Activated CD4-positive, alpha-beta T cell treated with anti-CD3 and anti-CD28 coated beads, Interleukin-10, Interleukin-2, amounts not matched to agents 100 ng/mL and 50 ng/mL, durations not matched to agents 16 hours and 8 hours (primary cell): Measurements from ENCODE around the gene MACROH2A1.

ENCODE experiments used
- DNase-seq: peaks from one replicate; pipeline ENCODE4 v3.0.0-alpha.2; 2020

Gene MACROH2A1

DNA sequence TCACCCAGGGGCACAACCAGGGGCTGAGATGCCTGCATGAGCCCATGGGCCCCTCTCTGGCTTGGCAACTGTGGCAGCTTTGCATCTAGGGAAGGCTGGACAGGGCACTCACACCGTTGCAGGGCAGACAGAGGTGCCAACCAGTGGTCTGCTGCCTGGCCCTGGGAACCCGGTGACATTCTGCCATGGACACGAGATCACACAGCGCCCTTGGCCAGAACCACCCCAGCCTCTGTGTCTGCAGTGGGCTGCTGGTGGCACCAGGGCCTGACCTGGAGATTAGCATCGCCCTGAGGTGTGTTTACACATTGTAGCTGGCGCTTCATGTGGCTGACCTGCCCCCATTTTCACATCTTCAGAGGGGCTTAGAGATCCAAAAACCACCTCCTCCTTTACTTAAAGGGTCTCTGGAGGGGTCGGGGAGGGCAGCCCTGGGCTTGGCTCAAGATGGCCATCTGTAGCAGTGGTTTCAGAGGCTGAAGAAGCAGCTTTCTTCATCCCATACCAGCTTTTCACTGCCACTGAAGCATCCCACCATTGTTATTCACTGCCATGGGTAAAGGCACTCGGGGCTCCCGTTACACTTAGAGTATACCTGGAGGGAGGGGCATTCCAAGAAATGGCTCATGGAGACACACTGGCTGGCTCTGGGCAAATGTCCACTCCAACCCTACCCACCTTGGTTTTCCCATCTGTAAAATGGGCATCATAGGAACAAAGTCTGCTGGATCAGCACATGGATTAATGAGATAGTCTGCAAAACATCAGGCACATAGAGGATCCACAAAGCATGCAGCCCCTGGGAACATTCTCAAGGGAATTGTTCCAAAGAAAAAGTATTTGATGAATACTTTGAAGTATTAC, 36.7 kb upstream of the MACROH2A1 start:
- DNase-seq, result no peak

GRCh38 chr5:135434591-135435466, 35.8 kb upstream of the MACROH2A1 start:
- no peak for DNase-seq

GRCh38 chr5:135433681-135434426, 34.8 kb upstream of the MACROH2A1 start:
- no peak for DNase-seq

- DNase-seq, result no peak
Measured at GRCh38 chr5:135432113-135432512, 33.1 kb upstream of the MACROH2A1 start.

DNA sequence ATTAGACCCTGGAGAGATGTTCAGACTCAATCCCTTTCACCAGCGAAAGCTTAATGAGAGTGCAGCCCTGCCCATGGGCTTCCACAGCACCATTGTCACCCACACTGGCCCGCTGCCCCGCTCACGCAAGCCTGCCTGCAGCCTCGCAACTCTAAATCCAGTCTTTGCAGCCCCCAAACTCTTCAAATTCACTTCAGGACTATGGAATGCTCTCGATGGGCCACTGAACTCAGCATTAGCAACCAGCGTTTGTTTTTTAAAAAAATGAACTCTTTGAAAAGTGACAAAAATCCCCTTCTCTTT, 31.1 kb upstream of the MACROH2A1 start:
- DNase-seq, result no peak

- no peak for DNase-seq
Measured at GRCh38 chr5:135429301-135430134, 30.5 kb upstream of the MACROH2A1 start.

DNA sequence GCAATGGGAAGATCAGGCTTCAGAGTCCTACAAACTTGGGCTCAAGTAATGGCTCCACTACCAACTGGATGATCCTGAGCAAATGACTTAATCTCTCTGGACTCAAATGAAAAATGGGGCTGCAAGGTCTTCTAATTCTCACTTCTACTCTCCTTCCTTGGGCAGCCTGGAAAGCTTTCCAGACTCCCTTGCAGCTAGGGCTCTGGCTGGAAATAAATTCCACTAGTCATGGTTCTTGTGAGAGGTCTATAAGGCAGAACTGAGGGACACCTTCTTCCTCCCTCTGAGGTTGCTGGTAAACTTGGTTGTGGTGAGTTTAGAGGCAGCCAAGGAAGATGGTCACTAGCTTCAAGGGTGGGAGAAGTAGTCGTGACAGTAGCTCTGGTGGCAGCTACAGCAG, 29.6 kb upstream of the MACROH2A1 start:
- DNase-seq, result no peak

- DNase-seq, result peak; percentile 62
Measured at GRCh38 chr5:135426102-135427082, 27.4 kb upstream of the MACROH2A1 start.

DNA sequence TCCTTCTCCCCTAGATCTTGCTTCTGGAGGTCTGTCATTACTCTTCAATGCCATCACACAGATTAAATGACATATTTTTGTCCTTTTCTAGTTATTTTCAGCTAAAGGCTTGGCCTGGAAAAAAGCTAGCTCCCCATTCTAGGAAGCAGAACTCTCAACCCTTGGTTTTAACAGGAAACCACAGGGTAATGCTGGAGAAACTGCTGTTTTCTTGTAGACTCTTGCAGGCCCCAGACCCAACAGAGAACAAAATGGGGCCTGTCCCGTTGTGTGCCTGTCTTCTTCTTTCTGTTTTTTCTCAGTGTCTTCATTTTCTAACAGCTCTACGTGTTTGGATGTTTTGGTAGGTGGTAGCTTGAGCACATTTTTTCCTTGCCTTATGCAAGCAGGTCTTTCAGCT, 26.6 kb upstream of the MACROH2A1 start:
- DNase-seq, result no peak

DNA sequence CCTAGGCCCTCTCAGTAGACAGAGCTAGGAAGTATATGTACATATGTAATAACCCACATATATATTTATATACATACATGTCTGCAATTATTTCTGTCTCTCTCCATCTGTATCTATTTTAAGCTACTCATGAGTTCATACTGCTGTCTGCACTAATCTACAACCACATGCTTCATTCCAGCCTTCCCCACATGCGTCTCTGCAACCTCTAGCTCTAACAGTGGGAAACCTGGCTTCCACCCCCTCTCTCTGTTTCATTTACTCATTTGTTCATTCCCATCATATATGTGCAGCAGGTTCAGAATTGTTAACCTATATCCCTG, 24.8 kb upstream of the MACROH2A1 start:
- DNase-seq, result no peak

DNA sequence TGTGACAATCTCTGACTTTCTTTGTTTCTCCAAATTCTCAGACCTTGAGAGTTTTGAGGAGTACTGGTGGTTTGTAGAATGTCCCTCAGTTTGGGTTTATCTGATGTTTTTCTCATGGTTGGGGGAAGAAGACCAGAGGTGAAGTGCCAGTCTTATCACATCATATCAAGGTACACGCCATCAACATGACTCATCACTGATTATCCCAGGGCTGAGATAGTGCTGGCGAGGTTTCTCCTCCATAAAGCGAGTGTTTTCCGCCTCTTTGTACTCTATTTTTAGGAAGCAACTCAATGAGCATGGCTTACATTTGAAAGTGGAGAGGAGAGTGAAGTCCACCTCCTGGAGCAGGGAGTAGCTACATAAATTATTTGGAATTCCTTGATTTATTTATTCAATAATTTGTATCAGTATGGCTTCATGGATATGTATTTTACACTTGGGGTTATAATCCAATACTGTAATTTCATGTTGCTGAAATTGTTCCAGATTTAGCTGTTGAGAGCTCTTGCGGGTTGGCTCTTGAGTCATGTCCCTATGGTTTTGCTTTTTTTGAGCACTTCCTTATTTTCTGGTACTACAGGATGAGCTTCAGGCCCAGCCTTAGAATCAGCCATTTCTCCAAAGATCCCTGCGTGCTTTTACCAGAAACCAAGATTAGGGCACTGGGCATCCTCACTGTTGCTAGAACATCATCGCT, 24.3 kb upstream of the MACROH2A1 start:
- no peak for DNase-seq

DNA sequence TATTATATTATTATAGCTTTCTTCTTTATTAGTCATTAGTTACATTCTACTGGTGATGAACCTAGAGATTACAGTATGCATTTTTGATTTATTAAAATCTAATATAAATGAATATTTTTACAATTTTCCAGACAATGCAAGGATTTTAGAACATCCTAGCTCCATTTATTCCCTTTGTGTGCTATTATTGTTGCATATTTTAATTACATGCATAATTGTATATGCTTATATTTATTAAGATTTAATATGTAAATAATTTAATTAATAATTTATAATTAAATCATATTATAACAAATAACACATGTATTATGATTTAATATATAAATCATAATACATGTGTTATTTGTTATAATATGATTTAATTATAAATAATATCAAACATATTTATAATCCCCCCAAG, 23.4 kb upstream of the MACROH2A1 start:
- DNase-seq, result no peak

GRCh38 chr5:135417083-135417482, 18.1 kb upstream of the MACROH2A1 start:
- no peak for DNase-seq

DNA sequence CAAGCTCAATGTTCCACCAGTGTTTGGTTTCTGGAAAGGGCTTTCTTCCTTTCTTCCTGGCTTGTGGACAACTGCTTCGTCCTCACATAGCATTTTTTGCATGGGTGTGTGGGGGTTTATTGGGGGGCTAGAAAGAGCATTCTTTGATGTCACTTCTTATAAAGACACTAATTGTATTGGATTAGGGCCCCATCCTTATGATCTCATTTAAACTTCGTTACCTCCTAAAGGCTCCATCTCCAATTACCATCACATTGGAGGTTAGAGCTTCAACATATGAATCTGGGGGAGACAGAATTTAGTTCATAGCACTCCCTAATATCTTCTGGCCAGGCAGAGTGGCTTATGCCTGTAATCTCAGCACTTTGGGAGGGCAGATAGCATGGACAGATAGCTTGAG, 6.1 kb upstream of the MACROH2A1 start:
- no peak for DNase-seq

- DNase-seq, result no peak
Measured at GRCh38 chr5:135402031-135402430, 3.0 kb upstream of the MACROH2A1 start.

- DNase-seq, result no peak
Measured at GRCh38 chr5:135400866-135401265, 1.8 kb upstream of the MACROH2A1 start.

DNA sequence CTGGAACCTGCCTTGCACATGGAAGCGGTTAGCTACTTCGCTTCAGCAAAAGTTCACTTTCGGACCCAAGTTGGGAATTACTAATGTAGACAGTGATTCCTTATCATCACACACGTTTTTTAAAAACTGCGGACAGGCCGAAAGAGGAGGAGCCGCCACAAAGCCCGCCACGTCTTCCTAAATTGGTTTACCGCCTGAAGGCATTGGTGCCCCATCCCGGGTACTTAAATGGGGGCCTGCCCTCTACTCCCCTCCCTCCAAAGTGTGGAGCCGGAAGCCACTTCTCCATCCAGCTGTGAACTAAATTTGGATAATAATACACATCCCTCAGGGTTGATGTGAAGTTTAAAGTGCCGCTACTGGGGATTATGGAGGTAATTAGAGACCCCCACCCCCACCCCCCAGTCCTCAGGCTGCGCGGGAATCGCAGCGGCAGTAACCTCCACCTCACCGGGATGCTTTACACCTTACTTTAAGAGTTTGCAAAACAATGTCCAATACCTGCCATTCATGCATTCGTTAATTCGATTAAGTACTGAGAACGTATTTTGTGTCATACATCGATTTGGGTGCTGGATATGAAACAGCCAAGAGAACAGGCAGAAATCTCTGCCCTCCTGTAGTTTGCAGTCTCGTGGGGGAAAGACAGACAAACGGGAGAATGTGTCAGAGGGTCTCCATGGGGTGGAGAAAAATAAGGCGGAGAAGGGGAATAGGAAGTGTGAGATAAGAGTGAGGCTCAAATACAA, 937 bp upstream of the MACROH2A1 start:
- no peak for DNase-seq

GRCh38 chr5:135398160-135398854, 724 bp downstream of the MACROH2A1 start:
- peak; percentile 64 for DNase-seq

- no peak for DNase-seq
Measured at GRCh38 chr5:135397084-135397483, 1.9 kb downstream of the MACROH2A1 start.
